HG02623 (cell line): Measurements from ENCODE around the gene ESCO1.
A peak's percentile ranks its signal among the peaks of the same experiment; 100 is the strongest.

ENCODE experiments used
- ATAC-seq: cut with Tn5 transposase; IDR thresholded peaks from one replicate; pipeline ENCODE4 v1.9.1; 2021; ENCODE audit warnings: moderate library complexity; ENCODE audit not compliant: unreplicated experiment

The ESCO1 gene

GRCh38 chr18:21489919-21490495 is 110.5 kb downstream of the ESCO1 start:
- ATAC-seq = no peak

GRCh38 chr18:21489119-21489750 is 111.3 kb downstream of the ESCO1 start:
- peak; percentile 50 for ATAC-seq

- ATAC-seq = no peak
Observed at GRCh38 chr18:21486905-21487437, 113.5 kb downstream of the ESCO1 start.

GRCh38 chr18:21484851-21485636 is 115.5 kb downstream of the ESCO1 start:
- ATAC-seq = no peak

- no peak for ATAC-seq
Observed at GRCh38 chr18:21483051-21483450, 117.5 kb downstream of the ESCO1 start.

GRCh38 chr18:21481739-21482138 is 118.8 kb downstream of the ESCO1 start:
- no peak for ATAC-seq

DNA sequence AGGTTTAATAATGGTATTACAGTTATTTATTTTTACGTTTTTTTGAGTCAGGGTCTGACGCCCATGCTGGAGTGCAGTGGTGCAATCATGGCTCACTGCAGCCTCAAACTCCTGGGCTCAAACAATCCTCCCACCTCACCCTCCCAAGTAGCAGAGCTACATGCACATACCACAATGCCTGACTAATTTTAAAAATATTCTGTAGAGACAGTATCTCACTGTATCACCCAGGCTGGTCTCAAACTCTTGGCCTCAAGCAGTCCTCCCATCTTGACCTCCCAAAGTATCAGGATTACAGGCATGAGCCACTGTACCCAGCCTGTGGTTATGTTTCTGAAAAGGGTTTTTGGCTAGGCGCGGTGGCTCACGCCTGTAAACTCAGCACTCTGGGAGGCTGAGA is 120.8 kb downstream of the ESCO1 start:
- ATAC-seq = no peak
